K562 (cell line): Measurements from ENCODE around the gene SCAMP5. TPM values are rescaled to one million over a fixed set of nuclear protein-coding genes. Genes with fewer than 3 reads are reported as not detected.

Source experiments
- ARID1B ChIP-seq: fragments of 450-650 bp; IDR thresholded peaks from 2 replicates; pipeline ENCODE4 v1.6.1; 2016; ENCODE audit warnings: antibody characterized with exemption, mild to moderate bottlenecking, inconsistent platforms
- CC2D1A ChIP-seq: fragments of 450-650 bp; IDR thresholded peaks from 2 replicates; pipeline ENCODE4 v1.6.1; 2017; ENCODE audit warnings: mild to moderate bottlenecking
- EWSR1 ChIP-seq: fragments of 450-650 bp; IDR thresholded peaks from 2 replicates; pipeline ENCODE4 v1.6.1; 2018; ENCODE audit warnings: borderline replicate concordance, mild to moderate bottlenecking, low read depth, moderate library complexity; ENCODE audit not compliant: partially characterized antibody
- JUND ChIP-seq, 2 experiments: IDR thresholded peaks; 2 replicates in 1 of 2; 3 replicates in 1 of 2; pipeline ENCODE4 v1.6.1; 2011; ENCODE audit warnings: borderline replicate concordance in 2 of 2, low read depth in 2 of 2, low read length in 2 of 2, improper control_type of control experiment in 1 of 2, missing biosample characterization in 1 of 2, missing genetic modification characterization in 1 of 2, missing genetic modification reagents in 1 of 2
- KDM1A ChIP-seq, 2 experiments: fragments of 450-650 bp; IDR thresholded peaks; 2 replicates each; pipeline ENCODE4 v1.6.1; 2016; ENCODE audit warnings: mild to moderate bottlenecking in 2 of 2
- MEIS2 ChIP-seq: fragments of 450-650 bp; IDR thresholded peaks from 2 replicates; pipeline ENCODE4 v1.6.1; 2014; ENCODE audit warnings: mild to moderate bottlenecking; ENCODE audit not compliant: partially characterized antibody
- TCF7L2 ChIP-seq: fragments of 150-350 bp; IDR thresholded peaks from 2 replicates; pipeline ENCODE4 v1.6.1; 2016; ENCODE audit warnings: low read depth, mild to moderate bottlenecking, low read length, moderate library complexity
- ZNF707 ChIP-seq: fragments of 250-450 bp; sonication (Bioruptor Pico); conservative IDR thresholded peaks from 2 replicates; pipeline ENCODE4 v1.8.0; 2022; ENCODE audit warnings: inconsistent platforms, mild to moderate bottlenecking, moderate library complexity
- polyA plus RNA-seq, 8 experiments: library from polyadenylated mRNA; depleted of rRNA in 4 of 8; stranded (reverse) in 5 of 8; unstranded in 3 of 8; fragments of >200 nt; fragmentation: Nextera tagmentation in 2 of 8; fragmentation: Illumina TruSeq in 1 of 8; extraction: Ambion mirVana in 2 of 8; extraction: Trizol in 1 of 8; gene quantifications; 2 replicates each; pipeline versions ENCODE4 v1.2.1 to v1.2.3, GENCODE V29; 2011 to 2014; ENCODE audit warnings: inconsistent platforms in 1 of 8, missing spikeins in 1 of 8
- total RNA-seq, 7 experiments: library from RNA; depleted of rRNA in 6 of 7; stranded (reverse); fragments of >200 nt in 6 of 7; fragmentation: Illumina TruSeq in 2 of 7; extraction: Trizol in 2 of 7; gene quantifications; 2 replicates each; pipeline versions ENCODE4 v1.2.1 to v1.2.3, GENCODE V29; 2011 to 2021; ENCODE audit warnings: low replicate concordance in 1 of 7
- TF ChIP-seq, protein P1 (sequence below): IDR thresholded peaks from 3 replicates; pipeline ENCODE4 v1.6.1; 2011; ENCODE audit warnings: borderline replicate concordance, mild to moderate bottlenecking, moderate library complexity; ENCODE audit not compliant: insufficient read length; ENCODE audit errors: extremely low read depth
- TF ChIP-seq, protein P2 (sequence below): sonication (generic); IDR thresholded peaks from 2 replicates; pipeline ENCODE4 v1.6.1; 2016
- TF ChIP-seq, protein P3 (sequence below): fragments of 250-450 bp; sonication (Bioruptor Pico); IDR thresholded peaks from 2 replicates; pipeline ENCODE4 v1.5.0; 2020; ENCODE audit warnings: mild to moderate bottlenecking
- TF ChIP-seq, protein P4 (sequence below): fragments of 450-650 bp; conservative IDR thresholded peaks from 2 replicates; pipeline ENCODE4 v1.6.1; 2016; ENCODE audit warnings: missing genetic modification characterization, low read depth, mild to moderate bottlenecking, control low read depth, missing compliant biosample characterization
- TF ChIP-seq, protein P5 (sequence below): fragments of 250-450 bp; sonication (Bioruptor Pico); IDR thresholded peaks from 2 replicates; pipeline ENCODE4 v1.8.0; 2021; ENCODE audit warnings: mild to moderate bottlenecking, moderate library complexity

Gene SCAMP5
- total and polyA plus RNA-seq, 9 of the 15 experiments (the other 6 are each of a cell fraction or from before 2014, with no cell fraction given): 0.09 to 0.29 (median 0.19) TPM; not detected in 5

DNA sequence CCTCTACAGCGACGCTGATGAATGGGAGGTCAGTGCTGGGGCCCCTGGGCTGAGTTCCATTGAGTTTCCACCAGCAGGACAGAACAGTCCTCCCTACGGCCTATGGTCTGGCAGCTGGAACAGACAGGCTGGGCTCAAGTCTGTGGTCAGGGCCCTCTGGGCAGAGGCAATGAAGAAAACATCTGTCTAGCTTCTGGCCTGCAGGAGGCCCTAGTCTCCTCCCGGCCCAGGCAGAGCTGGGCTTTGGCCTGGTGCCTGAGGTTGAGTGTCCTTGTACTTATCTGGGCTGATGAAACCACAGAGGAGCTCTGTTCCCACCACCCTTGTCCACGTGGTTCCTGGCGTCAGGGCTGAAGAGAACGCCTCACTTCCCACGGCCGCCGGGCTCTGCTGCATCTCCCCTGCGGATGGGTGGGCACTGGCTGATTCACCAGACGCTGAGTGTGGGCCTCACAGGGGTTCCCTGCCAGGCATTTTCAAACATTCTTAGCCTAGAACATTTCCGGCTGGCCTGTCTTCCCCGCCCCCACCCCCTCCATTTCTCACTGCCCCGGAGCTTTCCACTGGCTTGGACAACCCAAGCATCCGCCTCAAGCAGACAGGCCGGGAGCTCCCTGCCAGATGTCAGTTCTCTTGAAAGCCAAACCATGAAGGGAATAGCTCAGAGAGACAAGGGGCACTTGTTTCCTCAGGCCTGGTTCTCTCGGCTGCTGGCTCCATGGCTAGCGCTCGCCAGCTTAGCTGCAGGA lies 48.3 kb downstream of the SCAMP5 start (continued):
- TF ChIP-seq, protein P1, sequence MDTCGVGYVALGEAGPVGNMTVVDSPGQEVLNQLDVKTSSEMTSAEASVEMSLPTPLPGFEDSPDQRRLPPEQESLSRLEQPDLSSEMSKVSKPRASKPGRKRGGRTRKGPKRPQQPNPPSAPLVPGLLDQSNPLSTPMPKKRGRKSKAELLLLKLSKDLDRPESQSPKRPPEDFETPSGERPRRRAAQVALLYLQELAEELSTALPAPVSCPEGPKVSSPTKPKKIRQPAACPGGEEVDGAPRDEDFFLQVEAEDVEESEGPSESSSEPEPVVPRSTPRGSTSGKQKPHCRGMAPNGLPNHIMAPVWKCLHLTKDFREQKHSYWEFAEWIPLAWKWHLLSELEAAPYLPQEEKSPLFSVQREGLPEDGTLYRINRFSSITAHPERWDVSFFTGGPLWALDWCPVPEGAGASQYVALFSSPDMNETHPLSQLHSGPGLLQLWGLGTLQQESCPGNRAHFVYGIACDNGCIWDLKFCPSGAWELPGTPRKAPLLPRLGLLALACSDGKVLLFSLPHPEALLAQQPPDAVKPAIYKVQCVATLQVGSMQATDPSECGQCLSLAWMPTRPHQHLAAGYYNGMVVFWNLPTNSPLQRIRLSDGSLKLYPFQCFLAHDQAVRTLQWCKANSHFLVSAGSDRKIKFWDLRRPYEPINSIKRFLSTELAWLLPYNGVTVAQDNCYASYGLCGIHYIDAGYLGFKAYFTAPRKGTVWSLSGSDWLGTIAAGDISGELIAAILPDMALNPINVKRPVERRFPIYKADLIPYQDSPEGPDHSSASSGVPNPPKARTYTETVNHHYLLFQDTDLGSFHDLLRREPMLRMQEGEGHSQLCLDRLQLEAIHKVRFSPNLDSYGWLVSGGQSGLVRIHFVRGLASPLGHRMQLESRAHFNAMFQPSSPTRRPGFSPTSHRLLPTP: no peak
- TF ChIP-seq, protein P2, sequence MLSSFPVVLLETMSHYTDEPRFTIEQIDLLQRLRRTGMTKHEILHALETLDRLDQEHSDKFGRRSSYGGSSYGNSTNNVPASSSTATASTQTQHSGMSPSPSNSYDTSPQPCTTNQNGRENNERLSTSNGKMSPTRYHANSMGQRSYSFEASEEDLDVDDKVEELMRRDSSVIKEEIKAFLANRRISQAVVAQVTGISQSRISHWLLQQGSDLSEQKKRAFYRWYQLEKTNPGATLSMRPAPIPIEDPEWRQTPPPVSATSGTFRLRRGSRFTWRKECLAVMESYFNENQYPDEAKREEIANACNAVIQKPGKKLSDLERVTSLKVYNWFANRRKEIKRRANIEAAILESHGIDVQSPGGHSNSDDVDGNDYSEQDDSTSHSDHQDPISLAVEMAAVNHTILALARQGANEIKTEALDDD: peak; percentile 68; the same call in 1 of the 2 replicates
- TF ChIP-seq, protein P3, sequence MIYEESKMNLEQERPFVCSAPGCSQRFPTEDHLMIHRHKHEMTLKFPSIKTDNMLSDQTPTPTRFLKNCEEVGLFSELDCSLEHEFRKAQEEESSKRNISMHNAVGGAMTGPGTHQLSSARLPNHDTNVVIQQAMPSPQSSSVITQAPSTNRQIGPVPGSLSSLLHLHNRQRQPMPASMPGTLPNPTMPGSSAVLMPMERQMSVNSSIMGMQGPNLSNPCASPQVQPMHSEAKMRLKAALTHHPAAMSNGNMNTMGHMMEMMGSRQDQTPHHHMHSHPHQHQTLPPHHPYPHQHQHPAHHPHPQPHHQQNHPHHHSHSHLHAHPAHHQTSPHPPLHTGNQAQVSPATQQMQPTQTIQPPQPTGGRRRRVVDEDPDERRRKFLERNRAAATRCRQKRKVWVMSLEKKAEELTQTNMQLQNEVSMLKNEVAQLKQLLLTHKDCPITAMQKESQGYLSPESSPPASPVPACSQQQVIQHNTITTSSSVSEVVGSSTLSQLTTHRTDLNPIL (CRISPR knock-in tag): no peak
- TF ChIP-seq TCF7L2 (no peak), EWSR1 (no peak), ZNF707 (no peak), KDM1A (IDR thresholded peaks at IDR 0.05) (0 out of 4 replicates have a peak, but pooled peaks of 1 of the 2 experiments have one; percentile 44), CC2D1A (peak; percentile 77), JUND (IDR thresholded peaks at IDR 0.05; ENCODE audit: borderline replicate concordance, low read depth, low read length) (peak; percentile 84), JUND (tag; IDR thresholded peaks at IDR 0.05; ENCODE audit: borderline replicate concordance, low read depth, low read length) (peak; percentile 79; the same call in 2 of the 3 replicates), ARID1B (peak; percentile 41), MEIS2 (no peak)
- TF ChIP-seq, protein P4, sequence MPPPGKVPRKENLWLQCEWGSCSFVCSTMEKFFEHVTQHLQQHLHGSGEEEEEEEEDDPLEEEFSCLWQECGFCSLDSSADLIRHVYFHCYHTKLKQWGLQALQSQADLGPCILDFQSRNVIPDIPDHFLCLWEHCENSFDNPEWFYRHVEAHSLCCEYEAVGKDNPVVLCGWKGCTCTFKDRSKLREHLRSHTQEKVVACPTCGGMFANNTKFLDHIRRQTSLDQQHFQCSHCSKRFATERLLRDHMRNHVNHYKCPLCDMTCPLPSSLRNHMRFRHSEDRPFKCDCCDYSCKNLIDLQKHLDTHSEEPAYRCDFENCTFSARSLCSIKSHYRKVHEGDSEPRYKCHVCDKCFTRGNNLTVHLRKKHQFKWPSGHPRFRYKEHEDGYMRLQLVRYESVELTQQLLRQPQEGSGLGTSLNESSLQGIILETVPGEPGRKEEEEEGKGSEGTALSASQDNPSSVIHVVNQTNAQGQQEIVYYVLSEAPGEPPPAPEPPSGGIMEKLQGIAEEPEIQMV: peak; percentile 36; the same call in 1 of the 2 replicates
- TF ChIP-seq, protein P5, sequence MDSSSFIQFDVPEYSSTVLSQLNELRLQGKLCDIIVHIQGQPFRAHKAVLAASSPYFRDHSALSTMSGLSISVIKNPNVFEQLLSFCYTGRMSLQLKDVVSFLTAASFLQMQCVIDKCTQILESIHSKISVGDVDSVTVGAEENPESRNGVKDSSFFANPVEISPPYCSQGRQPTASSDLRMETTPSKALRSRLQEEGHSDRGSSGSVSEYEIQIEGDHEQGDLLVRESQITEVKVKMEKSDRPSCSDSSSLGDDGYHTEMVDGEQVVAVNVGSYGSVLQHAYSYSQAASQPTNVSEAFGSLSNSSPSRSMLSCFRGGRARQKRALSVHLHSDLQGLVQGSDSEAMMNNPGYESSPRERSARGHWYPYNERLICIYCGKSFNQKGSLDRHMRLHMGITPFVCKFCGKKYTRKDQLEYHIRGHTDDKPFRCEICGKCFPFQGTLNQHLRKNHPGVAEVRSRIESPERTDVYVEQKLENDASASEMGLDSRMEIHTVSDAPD: no peak
